ENCODE measurements around the gene KRT15. TPM values are rescaled to one million over a fixed set of nuclear protein-coding genes. Genes with fewer than 3 reads are reported as not detected.

Gene KRT15
- total RNA-seq, 1 experiment from 2014 or later: 0.55 TPM

GRCh38 chr17:41548844-41549595 is 30.3 kb upstream of the KRT15 start:
- TF ChIP-seq ATF2 (CRISPR knock-in tag; IDR thresholded peaks at IDR 0.05; ENCODE audit: borderline replicate concordance, low read depth) (no peak), ESRRA (CRISPR knock-in tag; IDR thresholded peaks at IDR 0.05; ENCODE audit: borderline replicate concordance) (0 out of 2 replicates have a peak, but pooled peaks have one; percentile 39), TEAD4 (CRISPR knock-in tag; IDR thresholded peaks at IDR 0.05) (no peak), ZSCAN18 (CRISPR knock-in tag; IDR thresholded peaks at IDR 0.05) (no peak), CTCF (IDR thresholded peaks at IDR 0.05) (peak; percentile 80), MLX (CRISPR knock-in tag; IDR thresholded peaks at IDR 0.05) (peak; percentile 75; the same call in 1 of the 2 replicates), HMGXB4 (CRISPR knock-in tag; IDR thresholded peaks at IDR 0.05) (peak; percentile 91), MAX (CRISPR knock-in tag; IDR thresholded peaks at IDR 0.05) (peak; percentile 63), GRHL2 (CRISPR knock-in tag; IDR thresholded peaks at IDR 0.05; ENCODE audit: insufficient replicate concordance, severe bottlenecking) (no peak), NR1H2 (CRISPR knock-in tag; IDR thresholded peaks at IDR 0.05) (no peak), ZNF396 (CRISPR knock-in tag; IDR thresholded peaks at IDR 0.05; ENCODE audit: borderline replicate concordance) (no peak), E2F5 (CRISPR knock-in tag; IDR thresholded peaks at IDR 0.05) (0 out of 2 replicates have a peak, but pooled peaks have one; percentile 11), ZNF317 (CRISPR knock-in tag; IDR thresholded peaks at IDR 0.05; ENCODE audit: borderline replicate concordance, low read depth) (peak; percentile 22; the same call in 1 of the 2 replicates), ZNF121 (CRISPR knock-in tag; IDR thresholded peaks at IDR 0.05) (peak; percentile 57; the same call in 1 of the 2 replicates)
- Mint-ChIP-seq H3K9me3 (peaks cover 9% of the 10 kb centered on the region), H3K4me1 (peaks cover 26% of the 10 kb centered on the region), H3K27ac (0 out of 2 replicates have a peak overlapping the region, but pooled peaks have one; percentile 65), H3K4me3 (peak overlapping the region; percentile 47; the same call in 1 of the 2 replicates), H3K36me3 (peaks cover 3% of the 10 kb centered on the region), H3K27me3 (ENCODE audit: low read depth) (peaks cover 5% of the 10 kb centered on the region)
- peak; percentile 91 for DNase-seq (ENCODE audit: low spot score)
- CTCF ChIA-PET: interaction anchor here (0.6 to 9.6 kb wide), 120 partner anchors 8 to 934 kb away, joined by 3 to 380 read pairs (median 6); partner anchors contain the start of genes CAVIN1, EIF1, JUP and KRT13
- peak; percentile 89 for ATAC-seq
- POLR2A ChIA-PET: interaction anchor here (0.5 to 2.6 kb wide), 7 partner anchors 10 to 1765 kb away, joined by 3 to 22 read pairs (median 4); partner anchors contain the start of gene KRT19

Measured in WTC11 (cell line).